GM12801 (cell line): ENCODE measurements around the gene UGT1A3.

ENCODE experiments used
- CTCF ChIP-seq: IDR thresholded peaks from one replicate; pipeline ENCODE4 v1.5.1; 2011; ENCODE audit warnings: control low read depth; ENCODE audit not compliant: insufficient read length; ENCODE audit errors: extremely low read depth

Gene UGT1A3

GRCh38 chr2:233689031-233689430 lies 39.8 kb upstream of the UGT1A3 start:
- no peak for TF ChIP-seq CTCF

GRCh38 chr2:233689501-233689900 lies 39.3 kb upstream of the UGT1A3 start:
- TF ChIP-seq CTCF: no peak

- no peak for TF ChIP-seq CTCF
These were observed 38.4 kb upstream of the UGT1A3 start for GRCh38 chr2:233690444-233690843.

- no peak for TF ChIP-seq CTCF
These were observed 37.1 kb upstream of the UGT1A3 start for GRCh38 chr2:233691443-233692433.

- TF ChIP-seq CTCF: no peak
These were observed 36.2 kb upstream of the UGT1A3 start, which contains the start of gene UGT1A6 for GRCh38 chr2:233692648-233693047. Gene UGT1A6, plus strand, starts transcription at chr2:233692890. Its CDS starts 115 bp downstream, at chr2:233693005.

- no peak for TF ChIP-seq CTCF
These were observed 34.9 kb upstream of the UGT1A3 start for GRCh38 chr2:233693963-233694362.

- TF ChIP-seq CTCF: no peak
These were observed 30.1 kb upstream of the UGT1A3 start for GRCh38 chr2:233698740-233699139.
